Panc1 (cell line): Measurements from ENCODE around the gene PLPP1. TPM values are rescaled to one million over a fixed set of nuclear protein-coding genes. Genes with fewer than 3 reads are reported as not detected.

Experiments used
- ATAC-seq: fragments of 200-7000 bp; cut with Tn5 transposase; 2 replicates; pipeline ENCODE4 v1.9.1; 2020; ENCODE audit warnings: mild to moderate bottlenecking, moderate library complexity
- BruUV-seq: library from RNA; stranded (reverse); fragments of 400-500 nt; replicated peaks from 2 replicates; lab custom pipeline; 2021; lab: Mats Ljungman, UMichigan
- CTCF ChIA-PET: fragments of 300-600 bp; sonication (Branson Sonifier 250); formaldehyde crosslinking; loops from one replicate; lab custom pipeline; 2022; ENCODE audit warnings: antibody characterized with exemption; lab: Charles Lee
- POLR2A ChIA-PET: fragments of 300-600 bp; sonication (Branson Sonifier 250); formaldehyde crosslinking; loops from one replicate; lab custom pipeline; 2022; ENCODE audit warnings: antibody characterized with exemption; lab: Charles Lee
- DNase-seq: peaks from one replicate; pipeline ENCODE4 v3.0.0-alpha.2; 2010; ENCODE audit warnings: low read depth, low spot score
- H3K27ac ChIP-seq: 2 replicates; pipeline ENCODE4 v1.5.1; 2011; ENCODE audit warnings: mild to moderate bottlenecking, low read length, inconsistent platforms
- H3K27me3 ChIP-seq: fragments of 200-500 bp; sonication (Bioruptor generic); 2 replicates; pipeline ENCODE4 v1.6.0; 2014; ENCODE audit warnings: low read length, inconsistent platforms; ENCODE audit not compliant: control insufficient read depth, insufficient read depth
- H3K36me3 ChIP-seq: fragments of 200-500 bp; sonication (Bioruptor generic); 2 replicates; pipeline ENCODE4 v1.5.1; 2014; ENCODE audit warnings: inconsistent platforms, mild to moderate bottlenecking, low read length, moderate library complexity; ENCODE audit not compliant: control insufficient read depth, insufficient read depth
- H3K4me1 ChIP-seq: 2 replicates; pipeline ENCODE4 v1.5.1; 2011; ENCODE audit warnings: inconsistent platforms, mild to moderate bottlenecking, low read length, moderate library complexity; ENCODE audit not compliant: control insufficient read depth, insufficient read depth
- H3K4me3 ChIP-seq, 2 experiments: 2 replicates each; pipeline ENCODE4 v1.5.1; 2011 to 2012; ENCODE audit warnings: low read depth in 2 of 2, low read length in 2 of 2, mild to moderate bottlenecking in 2 of 2, inconsistent platforms in 1 of 2, moderate library complexity in 1 of 2
- H3K9me3 ChIP-seq: fragments of 200-500 bp; sonication (Bioruptor generic); 2 replicates; pipeline ENCODE4 v1.5.1; 2014; ENCODE audit warnings: low read depth, mild to moderate bottlenecking, inconsistent platforms, low read length, moderate library complexity; ENCODE audit not compliant: control insufficient read depth, insufficient read depth
- POLR2AphosphoS5 ChIP-seq: IDR thresholded peaks from 2 replicates; pipeline ENCODE4 v1.6.1; 2012; ENCODE audit warnings: mild to moderate bottlenecking, low read depth, low read length, moderate library complexity
- SIN3A ChIP-seq: IDR thresholded peaks from 2 replicates; pipeline ENCODE4 v1.6.1; 2012; ENCODE audit warnings: low read depth, mild to moderate bottlenecking, low read length, moderate library complexity, borderline replicate concordance; ENCODE audit not compliant: insufficient read depth
- TCF7L2 ChIP-seq: IDR thresholded peaks from 2 replicates; pipeline ENCODE4 v1.6.1; 2011; ENCODE audit warnings: mild to moderate bottlenecking, low read depth, low read length, inconsistent platforms
- in situ Hi-C: cut with HindIII; loops from 2 replicates; pipeline ENCODE4 v1.10.0; 2016; ENCODE audit warnings: low sequenced_read_pairs, low pct_unique_long_range_greater_than_20kb
- intact Hi-C: fragments of 100-400 bp; cut with micrococcal nuclease; formaldehyde crosslinking; loops from one replicate; pipeline ENCODE4 v1.10.0; 2022; ENCODE audit not compliant: unreplicated experiment
- total RNA-seq: library from RNA; stranded (reverse); gene quantifications from one replicate; pipeline ENCODE4 v1.2.1, GENCODE V29; 2021; ENCODE audit not compliant: unreplicated experiment
- TF ChIP-seq, protein P1 (sequence below): fragments of 450-650 bp; IDR thresholded peaks from 2 replicates; pipeline ENCODE4 v1.5.1; 2017; ENCODE audit warnings: mild to moderate bottlenecking
- TF ChIP-seq, protein P2 (sequence below), 2 experiments: IDR thresholded peaks; 2 replicates each; pipeline ENCODE4 v1.6.1; 2011 to 2012; ENCODE audit warnings: low read depth in 2 of 2, control low read depth in 1 of 2, low read length in 1 of 2, mild to moderate bottlenecking in 1 of 2, moderate library complexity in 1 of 2; ENCODE audit not compliant: insufficient read depth in 1 of 2

Gene PLPP1
- total RNA-seq, 1 experiment from 2014 or later = 35.7 TPM

DNA sequence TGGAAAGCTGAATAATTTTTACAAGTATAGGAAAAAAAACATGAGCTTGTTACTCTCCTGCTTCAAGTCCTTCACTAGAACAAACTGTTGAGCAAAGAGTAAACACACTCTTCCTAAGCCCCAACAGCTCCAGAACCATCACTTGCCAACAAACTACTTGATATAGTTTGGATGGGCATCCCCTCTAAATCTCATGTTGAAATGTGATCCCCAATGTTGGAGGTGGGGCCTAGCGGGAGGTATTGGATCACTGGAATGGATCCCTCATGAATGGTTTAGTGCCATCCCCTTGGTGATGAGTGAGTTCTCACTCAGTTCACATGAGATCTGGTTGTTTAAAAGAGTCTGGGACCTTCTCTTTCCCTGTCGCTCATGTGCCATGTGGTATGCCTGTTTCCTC, 82.8 kb downstream of the PLPP1 start:
- DNase-seq (no peak), ATAC-seq (no peak)
- Histone ChIP-seq H3K4me1 (no peaks in the 10 kb centered on the region), H3K36me3 (no peaks in the 10 kb centered on the region), H3K4me3 (no peak overlapping the region), H3K27ac (no peak overlapping the region), H3K9me3 (no peaks in the 10 kb centered on the region), H3K27me3 (no peaks in the 10 kb centered on the region)
- CTCF ChIA-PET = no interaction called here
- no peak for TF ChIP-seq POLR2AphosphoS5
- TF ChIP-seq, protein P1, sequence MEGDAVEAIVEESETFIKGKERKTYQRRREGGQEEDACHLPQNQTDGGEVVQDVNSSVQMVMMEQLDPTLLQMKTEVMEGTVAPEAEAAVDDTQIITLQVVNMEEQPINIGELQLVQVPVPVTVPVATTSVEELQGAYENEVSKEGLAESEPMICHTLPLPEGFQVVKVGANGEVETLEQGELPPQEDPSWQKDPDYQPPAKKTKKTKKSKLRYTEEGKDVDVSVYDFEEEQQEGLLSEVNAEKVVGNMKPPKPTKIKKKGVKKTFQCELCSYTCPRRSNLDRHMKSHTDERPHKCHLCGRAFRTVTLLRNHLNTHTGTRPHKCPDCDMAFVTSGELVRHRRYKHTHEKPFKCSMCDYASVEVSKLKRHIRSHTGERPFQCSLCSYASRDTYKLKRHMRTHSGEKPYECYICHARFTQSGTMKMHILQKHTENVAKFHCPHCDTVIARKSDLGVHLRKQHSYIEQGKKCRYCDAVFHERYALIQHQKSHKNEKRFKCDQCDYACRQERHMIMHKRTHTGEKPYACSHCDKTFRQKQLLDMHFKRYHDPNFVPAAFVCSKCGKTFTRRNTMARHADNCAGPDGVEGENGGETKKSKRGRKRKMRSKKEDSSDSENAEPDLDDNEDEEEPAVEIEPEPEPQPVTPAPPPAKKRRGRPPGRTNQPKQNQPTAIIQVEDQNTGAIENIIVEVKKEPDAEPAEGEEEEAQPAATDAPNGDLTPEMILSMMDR = no peak
- TF ChIP-seq, protein P2, sequence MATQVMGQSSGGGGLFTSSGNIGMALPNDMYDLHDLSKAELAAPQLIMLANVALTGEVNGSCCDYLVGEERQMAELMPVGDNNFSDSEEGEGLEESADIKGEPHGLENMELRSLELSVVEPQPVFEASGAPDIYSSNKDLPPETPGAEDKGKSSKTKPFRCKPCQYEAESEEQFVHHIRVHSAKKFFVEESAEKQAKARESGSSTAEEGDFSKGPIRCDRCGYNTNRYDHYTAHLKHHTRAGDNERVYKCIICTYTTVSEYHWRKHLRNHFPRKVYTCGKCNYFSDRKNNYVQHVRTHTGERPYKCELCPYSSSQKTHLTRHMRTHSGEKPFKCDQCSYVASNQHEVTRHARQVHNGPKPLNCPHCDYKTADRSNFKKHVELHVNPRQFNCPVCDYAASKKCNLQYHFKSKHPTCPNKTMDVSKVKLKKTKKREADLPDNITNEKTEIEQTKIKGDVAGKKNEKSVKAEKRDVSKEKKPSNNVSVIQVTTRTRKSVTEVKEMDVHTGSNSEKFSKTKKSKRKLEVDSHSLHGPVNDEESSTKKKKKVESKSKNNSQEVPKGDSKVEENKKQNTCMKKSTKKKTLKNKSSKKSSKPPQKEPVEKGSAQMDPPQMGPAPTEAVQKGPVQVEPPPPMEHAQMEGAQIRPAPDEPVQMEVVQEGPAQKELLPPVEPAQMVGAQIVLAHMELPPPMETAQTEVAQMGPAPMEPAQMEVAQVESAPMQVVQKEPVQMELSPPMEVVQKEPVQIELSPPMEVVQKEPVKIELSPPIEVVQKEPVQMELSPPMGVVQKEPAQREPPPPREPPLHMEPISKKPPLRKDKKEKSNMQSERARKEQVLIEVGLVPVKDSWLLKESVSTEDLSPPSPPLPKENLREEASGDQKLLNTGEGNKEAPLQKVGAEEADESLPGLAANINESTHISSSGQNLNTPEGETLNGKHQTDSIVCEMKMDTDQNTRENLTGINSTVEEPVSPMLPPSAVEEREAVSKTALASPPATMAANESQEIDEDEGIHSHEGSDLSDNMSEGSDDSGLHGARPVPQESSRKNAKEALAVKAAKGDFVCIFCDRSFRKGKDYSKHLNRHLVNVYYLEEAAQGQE (IDR thresholded peaks at IDR 0.05; ENCODE audit: insufficient read depth in 1 of 2, low read depth in 2 of 2, low read length in 1 of 2) = no peak
- TF ChIP-seq SIN3A = no peak
- TF ChIP-seq TCF7L2 = no peak
- in situ Hi-C loops = no loop called here
- no TSS peak for BruUV-seq
- POLR2A ChIA-PET = interaction anchor here (0.6 kb wide), 1 partner anchor 235 kb away, joined by 3 read pairs; no protein-coding TSS in a partner anchor
- intact Hi-C loops = no loop called here

DNA sequence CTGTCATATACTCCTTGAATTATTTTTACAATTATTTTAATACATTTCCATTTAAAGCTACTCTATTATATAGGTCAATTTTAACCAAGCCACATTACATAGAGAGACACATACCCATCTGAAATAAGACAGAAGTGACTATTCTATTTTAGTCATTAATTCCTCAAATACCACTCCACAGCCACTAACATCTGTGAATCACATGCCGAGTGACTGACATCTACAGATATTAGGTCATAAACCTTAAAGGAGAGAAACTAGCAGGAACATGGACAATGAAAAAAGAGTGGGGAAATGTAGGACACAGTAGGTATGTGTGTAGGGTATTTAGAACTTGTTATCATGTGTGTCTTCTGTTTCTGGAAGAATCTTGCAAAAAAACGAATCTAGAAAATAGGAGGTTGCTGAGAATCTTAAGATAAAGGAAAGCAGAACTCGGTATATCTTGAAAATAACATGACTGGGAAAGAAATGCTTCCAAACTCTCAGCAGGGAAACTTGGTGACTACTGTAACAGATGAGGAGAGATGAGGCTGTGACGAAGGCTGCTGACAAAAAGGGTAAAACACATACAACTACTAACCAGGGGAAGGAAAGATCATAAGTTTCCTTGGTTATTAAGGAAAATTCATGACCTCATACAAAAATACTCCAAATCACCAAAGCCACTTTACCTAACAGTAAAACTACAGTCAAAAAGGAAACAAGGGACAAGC, 84.6 kb downstream of the PLPP1 start:
- Histone ChIP-seq H3K27ac (no peak overlapping the region), H3K4me3 (no peak overlapping the region), H3K27me3 (no peaks in the 10 kb centered on the region), H3K4me1 (no peaks in the 10 kb centered on the region), H3K9me3 (no peaks in the 10 kb centered on the region), H3K36me3 (no peaks in the 10 kb centered on the region)
- CTCF ChIA-PET = no interaction called here
- no peak for ATAC-seq
- no TSS peak for BruUV-seq
- in situ Hi-C loops = no loop called here
- intact Hi-C loops = no loop called here
- no peak for DNase-seq
- TF ChIP-seq, protein P1 = no peak
- TF ChIP-seq SIN3A (no peak), POLR2AphosphoS5 (no peak), TCF7L2 (no peak)
- TF ChIP-seq, protein P2 (IDR thresholded peaks at IDR 0.05; ENCODE audit: insufficient read depth in 1 of 2, low read depth in 2 of 2, low read length in 1 of 2) = no peak
- POLR2A ChIA-PET = no interaction called here
